Bronchus fibroblast of lung (primary cell): ENCODE data around the gene VAV3. TPM values are rescaled to one million over a fixed set of nuclear protein-coding genes. Genes with fewer than 3 reads are reported as not detected.

ENCODE experiments used
- total RNA-seq: library from RNA; depleted of rRNA; stranded (reverse); fragments of >200 nt; gene quantifications from 2 replicates; pipeline ENCODE4 v1.2.3, GENCODE V29; 2015

The VAV3 gene, protein sequence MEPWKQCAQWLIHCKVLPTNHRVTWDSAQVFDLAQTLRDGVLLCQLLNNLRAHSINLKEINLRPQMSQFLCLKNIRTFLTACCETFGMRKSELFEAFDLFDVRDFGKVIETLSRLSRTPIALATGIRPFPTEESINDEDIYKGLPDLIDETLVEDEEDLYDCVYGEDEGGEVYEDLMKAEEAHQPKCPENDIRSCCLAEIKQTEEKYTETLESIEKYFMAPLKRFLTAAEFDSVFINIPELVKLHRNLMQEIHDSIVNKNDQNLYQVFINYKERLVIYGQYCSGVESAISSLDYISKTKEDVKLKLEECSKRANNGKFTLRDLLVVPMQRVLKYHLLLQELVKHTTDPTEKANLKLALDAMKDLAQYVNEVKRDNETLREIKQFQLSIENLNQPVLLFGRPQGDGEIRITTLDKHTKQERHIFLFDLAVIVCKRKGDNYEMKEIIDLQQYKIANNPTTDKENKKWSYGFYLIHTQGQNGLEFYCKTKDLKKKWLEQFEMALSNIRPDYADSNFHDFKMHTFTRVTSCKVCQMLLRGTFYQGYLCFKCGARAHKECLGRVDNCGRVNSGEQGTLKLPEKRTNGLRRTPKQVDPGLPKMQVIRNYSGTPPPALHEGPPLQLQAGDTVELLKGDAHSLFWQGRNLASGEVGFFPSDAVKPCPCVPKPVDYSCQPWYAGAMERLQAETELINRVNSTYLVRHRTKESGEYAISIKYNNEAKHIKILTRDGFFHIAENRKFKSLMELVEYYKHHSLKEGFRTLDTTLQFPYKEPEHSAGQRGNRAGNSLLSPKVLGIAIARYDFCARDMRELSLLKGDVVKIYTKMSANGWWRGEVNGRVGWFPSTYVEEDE
- under 0.01 TPM in 1 of 2 replicates, not detected in the other for total RNA-seq

DNA sequence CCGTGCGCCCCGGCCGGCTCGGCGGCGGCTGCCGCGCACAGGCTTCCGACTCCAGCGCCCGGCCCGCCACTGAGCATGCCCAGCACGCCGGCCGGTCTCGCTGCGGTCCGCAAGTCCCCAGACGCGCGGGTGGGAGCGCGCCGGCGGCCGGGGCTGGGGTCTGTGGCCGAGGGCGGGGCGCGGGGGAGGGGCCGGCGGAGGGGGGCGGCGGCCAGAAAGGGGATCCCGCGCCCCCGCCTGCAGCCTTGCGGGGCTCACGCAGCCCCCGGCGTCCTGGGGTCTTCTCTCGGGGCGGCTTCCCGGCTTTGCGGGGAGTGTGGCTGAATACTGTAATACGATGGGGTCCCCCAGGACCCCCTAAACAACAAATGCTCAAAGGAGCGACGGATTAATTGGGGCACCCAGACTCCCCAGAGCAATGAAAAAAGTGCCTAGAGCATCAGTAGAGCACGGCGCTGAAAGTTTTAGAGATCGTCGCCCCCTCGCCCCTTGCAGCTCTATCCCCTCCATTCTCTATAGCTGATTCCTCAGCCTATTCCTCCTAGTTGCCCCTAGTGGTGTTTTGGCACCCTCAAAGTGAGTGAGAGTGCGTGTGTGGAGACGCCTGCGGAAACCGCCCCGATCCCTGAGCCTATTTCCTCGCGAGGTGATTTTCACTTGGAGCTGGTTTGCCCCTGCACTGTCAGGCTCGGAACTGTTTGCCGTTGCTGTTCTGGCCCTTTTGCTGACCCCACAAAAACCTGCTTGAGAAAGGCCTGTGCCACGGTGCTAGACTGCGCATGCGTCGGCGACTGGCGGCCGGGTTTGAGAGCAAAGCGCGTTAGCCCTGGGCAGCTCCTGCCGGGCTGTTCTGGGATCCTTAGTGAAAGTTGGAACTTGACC, at the start of gene VAV3:
VAV3 (minus strand) TSS at position 71 of the 882 bp plus-strand sequence. CDS start 311 bp downstream, outside the sequence.

Other genes starting within 250 kb of the VAV3 start
- gene SLC25A24, start 235.2 kb upstream of the VAV3 start, total RNA-seq, result 32.4 and 42.0 TPM in 2 replicates